Mesendoderm (in vitro differentiated cells): ENCODE results near the gene CCDC172.
A peak's percentile ranks its signal among the peaks of the same experiment; 100 is the strongest.

Experiments used
- DNase-seq: peaks from one replicate; pipeline ENCODE4 v3.0.0; 2013
- H2AK5ac ChIP-seq: 2 replicates; pipeline ENCODE4 v1.6.1; 2013; ENCODE audit warnings: low read length, inconsistent platforms
- H2BK120ac ChIP-seq: 2 replicates; pipeline ENCODE4 v1.6.1; 2013; ENCODE audit warnings: low read depth, mild to moderate bottlenecking, low read length, moderate library complexity, mixed read lengths
- H2BK15ac ChIP-seq: replicated peaks from 2 replicates; pipeline ENCODE4 v1.6.1; 2013; ENCODE audit warnings: low read depth, mild to moderate bottlenecking, moderate library complexity
- H2BK5ac ChIP-seq: 2 replicates; pipeline ENCODE4 v1.6.1; 2013; ENCODE audit warnings: low read length, inconsistent platforms
- H3K18ac ChIP-seq: 2 replicates; pipeline ENCODE4 v1.6.1; 2013; ENCODE audit warnings: mild to moderate bottlenecking, low read length, mixed read lengths
- H3K23ac ChIP-seq: one replicate; pipeline ENCODE4 v1.6.1; 2013; ENCODE audit warnings: low read length
- H3K27ac ChIP-seq: 2 replicates; pipeline ENCODE4 v1.5.1; 2013; ENCODE audit warnings: low read depth, mild to moderate bottlenecking, inconsistent platforms, low read length, moderate library complexity
- H3K27me3 ChIP-seq: 2 replicates; pipeline ENCODE4 v1.6.1; 2013; ENCODE audit warnings: low read length, control low read depth, mild to moderate bottlenecking, inconsistent platforms; ENCODE audit not compliant: insufficient read depth, poor library complexity
- H3K36me3 ChIP-seq: 2 replicates; pipeline ENCODE4 v1.6.1; 2013; ENCODE audit warnings: low read length, inconsistent platforms; ENCODE audit not compliant: control insufficient read depth, insufficient read depth
- H3K4ac ChIP-seq: one replicate; pipeline ENCODE4 v1.6.1; 2013; ENCODE audit warnings: low read depth, mild to moderate bottlenecking, low read length, moderate library complexity
- H3K4me1 ChIP-seq: 2 replicates; pipeline ENCODE4 v1.6.1; 2013; ENCODE audit warnings: low read depth, low read length, inconsistent platforms; ENCODE audit not compliant: control insufficient read depth
- H3K4me2 ChIP-seq: 2 replicates; pipeline ENCODE4 v1.6.1; 2013; ENCODE audit warnings: low read length
- H3K4me3 ChIP-seq: 2 replicates; pipeline ENCODE4 v1.5.1; 2013; ENCODE audit warnings: mild to moderate bottlenecking, low read length
- H3K56ac ChIP-seq: one replicate; pipeline ENCODE4 v1.6.1; 2013; ENCODE audit warnings: low read length
- H3K79me1 ChIP-seq: 2 replicates; pipeline ENCODE4 v1.6.1; 2013; ENCODE audit warnings: low read length, inconsistent platforms
- H3K79me2 ChIP-seq: 2 replicates; pipeline ENCODE4 v1.6.1; 2013; ENCODE audit warnings: mild to moderate bottlenecking, low read length; ENCODE audit not compliant: control insufficient read depth, insufficient read depth
- H3K9ac ChIP-seq: 2 replicates; pipeline ENCODE4 v1.6.1; 2013; ENCODE audit warnings: low read length, inconsistent platforms
- H4K5ac ChIP-seq: one replicate; pipeline ENCODE4 v1.6.1; 2013; ENCODE audit warnings: low read length
- H4K8ac ChIP-seq: one replicate; pipeline ENCODE4 v1.6.1; 2013; ENCODE audit warnings: low read depth, mild to moderate bottlenecking, control low read depth, low read length, moderate library complexity
- WGBS: extraction: QIAGEN DNeasy Blood & Tissue Kit; methylation state at CpG from one replicate; pipeline ENCODE4 v1.1.7; 2013; ENCODE audit warnings: low lambda C conversion rate, missing lambda C conversion rate; ENCODE audit not compliant: insufficient coverage; ENCODE audit errors: extremely low coverage; 5-methylcytosine and 5-hydroxymethylcytosine counted together

CCDC172 gene

DNA sequence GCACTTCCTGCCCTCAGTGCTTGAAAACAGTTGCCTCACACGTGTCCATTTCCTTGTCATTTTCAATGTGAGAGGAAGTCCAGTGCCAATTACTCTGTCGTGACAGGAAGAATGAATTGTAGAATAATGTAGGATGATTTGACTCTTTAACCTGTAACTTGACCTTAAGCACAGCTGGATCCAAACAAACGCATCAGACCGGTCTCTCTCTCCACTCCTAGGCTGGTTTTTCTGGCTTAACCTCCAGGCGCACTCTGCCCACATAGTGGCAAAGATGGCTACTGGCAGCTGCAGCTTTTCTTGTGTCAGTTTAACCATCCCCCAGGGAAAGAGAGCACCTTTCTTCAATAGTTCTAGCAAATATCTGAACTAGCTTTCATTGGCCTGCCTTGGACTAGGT is 74.0 kb downstream of the CCDC172 start:
- Histone ChIP-seq H3K4me2 (no peak overlapping the region), H3K9ac (no peak overlapping the region), H3K56ac (no peak overlapping the region), H3K27me3 (no peaks in the 10 kb centered on the region), H3K23ac (no peak overlapping the region), H3K18ac (no peak overlapping the region), H4K5ac (no peak overlapping the region), H2BK120ac (no peak overlapping the region), H3K4me3 (no peak overlapping the region), H3K4me1 (no peaks in the 10 kb centered on the region), H4K8ac (no peak overlapping the region), H2BK5ac (no peak overlapping the region), H3K27ac (no peak overlapping the region), H3K79me1 (no peaks in the 10 kb centered on the region), H3K4ac (no peak overlapping the region), H2BK15ac (no peak overlapping the region), H3K36me3 (no peaks in the 10 kb centered on the region), H3K79me2 (no peaks in the 10 kb centered on the region), H2AK5ac (no peak overlapping the region)
- no CpG with 5 or more reads among the region's 5 CpGs for WGBS
- DNase-seq: peak; percentile 1

GRCh38 chr10:116402858-116403257 is 78.6 kb downstream of the CCDC172 start:
- H3K18ac ChIP-seq: no peak overlapping the region
- no peak overlapping the region for H3K9ac ChIP-seq
- no peak overlapping the region for H3K4me2 ChIP-seq
- no CpG with 5 or more reads among the region's 3 CpGs for WGBS
- no peak overlapping the region for H4K8ac ChIP-seq
- no peaks in the 10 kb centered on the region for H3K27me3 ChIP-seq
- no peak overlapping the region for H2BK120ac ChIP-seq
- no peak overlapping the region for H3K4me3 ChIP-seq
- H3K23ac ChIP-seq: no peak overlapping the region
- no peaks in the 10 kb centered on the region for H3K79me2 ChIP-seq
- H3K27ac ChIP-seq: no peak overlapping the region
- H3K4me1 ChIP-seq: no peaks in the 10 kb centered on the region
- no peak overlapping the region for H4K5ac ChIP-seq
- H2AK5ac ChIP-seq: no peak overlapping the region
- no peak overlapping the region for H3K4ac ChIP-seq
- no peaks in the 10 kb centered on the region for H3K79me1 ChIP-seq
- H2BK15ac ChIP-seq: no peak overlapping the region
- no peak overlapping the region for H2BK5ac ChIP-seq
- DNase-seq: no peak
- H3K56ac ChIP-seq: no peak overlapping the region
- H3K36me3 ChIP-seq: no peaks in the 10 kb centered on the region

DNA sequence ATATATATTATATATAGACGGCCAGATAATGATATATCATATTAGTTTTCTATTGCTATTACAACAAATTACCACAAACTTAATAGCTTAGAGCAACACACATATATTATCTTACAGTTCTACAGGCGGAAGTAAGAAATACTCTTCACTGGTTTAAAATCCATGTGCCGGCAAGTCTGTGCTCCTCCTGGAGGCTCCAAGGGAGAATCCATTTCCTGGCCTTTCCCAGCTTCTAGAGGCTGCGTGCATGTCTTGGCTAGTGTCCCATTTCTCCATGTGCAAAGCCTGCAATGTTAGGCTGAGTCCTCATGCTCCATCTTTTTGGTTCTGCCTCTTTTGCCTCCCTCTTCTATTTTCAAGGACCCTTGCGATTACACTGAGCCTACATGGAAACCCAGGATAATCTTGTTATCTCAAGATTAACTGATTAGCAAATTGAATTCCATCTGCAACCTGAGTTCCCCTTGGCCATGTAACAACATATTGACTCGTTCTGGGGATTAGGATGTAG is 79.5 kb downstream of the CCDC172 start:
- no peak overlapping the region for H3K4ac ChIP-seq
- H3K4me3 ChIP-seq: no peak overlapping the region
- no peak overlapping the region for H3K18ac ChIP-seq
- no peak overlapping the region for H3K9ac ChIP-seq
- H3K27ac ChIP-seq: no peak overlapping the region
- no peak overlapping the region for H3K23ac ChIP-seq
- no peaks in the 10 kb centered on the region for H3K4me1 ChIP-seq
- H2BK120ac ChIP-seq: no peak overlapping the region
- no peak overlapping the region for H2BK15ac ChIP-seq
- no CpG with 5 or more reads among the region's 6 CpGs for WGBS
- no peaks in the 10 kb centered on the region for H3K79me1 ChIP-seq
- no peak overlapping the region for H3K4me2 ChIP-seq
- H3K56ac ChIP-seq: no peak overlapping the region
- no peak overlapping the region for H2AK5ac ChIP-seq
- no peak overlapping the region for H4K8ac ChIP-seq
- H4K5ac ChIP-seq: no peak overlapping the region
- no peak overlapping the region for H2BK5ac ChIP-seq
- H3K36me3 ChIP-seq: no peaks in the 10 kb centered on the region
- no peaks in the 10 kb centered on the region for H3K27me3 ChIP-seq
- H3K79me2 ChIP-seq: no peaks in the 10 kb centered on the region
- peak; percentile 67 for DNase-seq

GRCh38 chr10:116408719-116409118 is 84.5 kb downstream of the CCDC172 start:
- Histone ChIP-seq H3K18ac (no peak overlapping the region), H3K4me1 (no peaks in the 10 kb centered on the region), H2BK5ac (no peak overlapping the region), H3K9ac (no peak overlapping the region), H4K8ac (no peak overlapping the region), H2BK15ac (no peak overlapping the region), H3K4me3 (no peak overlapping the region), H3K23ac (no peak overlapping the region), H3K56ac (no peak overlapping the region), H3K27ac (no peak overlapping the region), H3K27me3 (no peaks in the 10 kb centered on the region), H2BK120ac (no peak overlapping the region), H2AK5ac (no peak overlapping the region), H3K4ac (no peak overlapping the region), H3K79me2 (no peaks in the 10 kb centered on the region), H3K36me3 (no peaks in the 10 kb centered on the region), H3K79me1 (no peaks in the 10 kb centered on the region), H4K5ac (no peak overlapping the region), H3K4me2 (no peak overlapping the region)
- no CpG with 5 or more reads among the region's 7 CpGs for WGBS
- peak; percentile 30 for DNase-seq

- no peak overlapping the region for H4K8ac ChIP-seq
- no peaks in the 10 kb centered on the region for H3K4me1 ChIP-seq
- H2BK120ac ChIP-seq: no peak overlapping the region
- no peaks in the 10 kb centered on the region for H3K27me3 ChIP-seq
- H3K18ac ChIP-seq: no peak overlapping the region
- DNase-seq: no peak
- H3K4me2 ChIP-seq: no peak overlapping the region
- no peak overlapping the region for H2AK5ac ChIP-seq
- H4K5ac ChIP-seq: no peak overlapping the region
- H3K27ac ChIP-seq: no peak overlapping the region
- no peak overlapping the region for H3K56ac ChIP-seq
- H3K4ac ChIP-seq: no peak overlapping the region
- no peak overlapping the region for H2BK15ac ChIP-seq
- no peak overlapping the region for H3K9ac ChIP-seq
- H3K36me3 ChIP-seq: no peaks in the 10 kb centered on the region
- H3K79me1 ChIP-seq: no peaks in the 10 kb centered on the region
- no peak overlapping the region for H3K23ac ChIP-seq
- no peak overlapping the region for H2BK5ac ChIP-seq
- H3K4me3 ChIP-seq: no peak overlapping the region
- no CpG with 5 or more reads among the region's 5 CpGs for WGBS
- H3K79me2 ChIP-seq: no peaks in the 10 kb centered on the region
Measured at GRCh38 chr10:116410351-116410750, 86.1 kb downstream of the CCDC172 start.

- Histone ChIP-seq H3K4me2 (no peak overlapping the region), H3K23ac (no peak overlapping the region), H3K79me2 (no peaks in the 10 kb centered on the region), H3K4me3 (no peak overlapping the region), H3K9ac (no peak overlapping the region), H2BK15ac (no peak overlapping the region), H4K5ac (no peak overlapping the region), H3K79me1 (no peaks in the 10 kb centered on the region), H4K8ac (no peak overlapping the region), H3K36me3 (no peaks in the 10 kb centered on the region), H3K18ac (no peak overlapping the region), H3K27ac (no peak overlapping the region), H2BK5ac (no peak overlapping the region), H2BK120ac (no peak overlapping the region), H3K56ac (no peak overlapping the region), H3K4me1 (no peaks in the 10 kb centered on the region), H2AK5ac (no peak overlapping the region), H3K27me3 (no peaks in the 10 kb centered on the region), H3K4ac (no peak overlapping the region)
- no peak for DNase-seq
- WGBS: no CpG with 5 or more reads among the region's 2 CpGs
Measured at GRCh38 chr10:116417821-116418220, 93.6 kb downstream of the CCDC172 start.
